Parathyroid adenoma (tissue), 2 donors: ENCODE data around the gene TBC1D5.

Experiments
- H2AFZ ChIP-seq: fragments of 300-600 bp; sonication (generic); one replicate; pipeline ENCODE4 v1.7.0; 2017; ENCODE audit warnings: antibody characterized with exemption, mild to moderate bottlenecking
- H3K27ac ChIP-seq: fragments of 300-600 bp; sonication (generic); one replicate; pipeline ENCODE4 v1.7.0; 2017
- H3K27me3 ChIP-seq: fragments of 300-600 bp; sonication (generic); one replicate; pipeline ENCODE4 v1.7.0; 2017; ENCODE audit warnings: low read length; ENCODE audit not compliant: control insufficient read depth, insufficient read depth
- H3K36me3 ChIP-seq: fragments of 300-600 bp; sonication (generic); one replicate; pipeline ENCODE4 v1.7.0; 2017; ENCODE audit warnings: low read length; ENCODE audit not compliant: control insufficient read depth, insufficient read depth
- H3K4me1 ChIP-seq: fragments of 300-600 bp; sonication (generic); one replicate; pipeline ENCODE4 v1.7.0; 2017; ENCODE audit warnings: control low read depth
- H3K4me2 ChIP-seq: fragments of 300-600 bp; sonication (generic); one replicate; pipeline ENCODE4 v1.7.0; 2017; ENCODE audit warnings: low read length
- H3K4me3 ChIP-seq: fragments of 300-600 bp; sonication (generic); one replicate; pipeline ENCODE4 v1.7.0; 2017; ENCODE audit warnings: low read depth, low read length
- H3K79me2 ChIP-seq: fragments of 300-600 bp; sonication (generic); one replicate; pipeline ENCODE4 v1.7.0; 2017; ENCODE audit warnings: control low read depth
- H3K9ac ChIP-seq: fragments of 300-600 bp; sonication (generic); one replicate; pipeline ENCODE4 v1.7.0; 2017; ENCODE audit warnings: mild to moderate bottlenecking
- H3K9me3 ChIP-seq: fragments of 300-600 bp; sonication (generic); one replicate; pipeline ENCODE4 v1.7.0; 2017; ENCODE audit warnings: low read length; ENCODE audit not compliant: control insufficient read depth
- CTCF ChIP-seq: fragments of 300-600 bp; sonication (generic); IDR thresholded peaks from one replicate; pipeline ENCODE4 v1.7.0; 2017; ENCODE audit warnings: antibody characterized with exemption, mild to moderate bottlenecking
- donor health status: primary hyperparathyroidism.

TBC1D5 gene

GRCh38 chr3:17336291-17336690 lies 406.1 kb downstream of the TBC1D5 start:
- TF ChIP-seq CTCF: no peak
- H3K4me3 ChIP-seq: no peak overlapping the region
- H3K27me3 ChIP-seq: no peaks in the 10 kb centered on the region
- H3K36me3 ChIP-seq: no peaks in the 10 kb centered on the region
- no peak overlapping the region for H3K27ac ChIP-seq
- no peak overlapping the region for H2AFZ ChIP-seq
- no peak overlapping the region for H3K4me2 ChIP-seq
- no peaks in the 10 kb centered on the region for H3K9me3 ChIP-seq
- no peak overlapping the region for H3K9ac ChIP-seq
- peaks cover 3% of the 10 kb centered on the region for H3K4me1 ChIP-seq
- H3K79me2 ChIP-seq: no peaks in the 10 kb centered on the region

- no peak overlapping the region for H3K4me2 ChIP-seq
- no peaks in the 10 kb centered on the region for H3K79me2 ChIP-seq
- TF ChIP-seq CTCF: no peak
- H3K9me3 ChIP-seq: no peaks in the 10 kb centered on the region
- no peaks in the 10 kb centered on the region for H3K27me3 ChIP-seq
- no peaks in the 10 kb centered on the region for H3K4me1 ChIP-seq
- H3K27ac ChIP-seq: no peak overlapping the region
- H3K9ac ChIP-seq: no peak overlapping the region
- H2AFZ ChIP-seq: no peak overlapping the region
- no peak overlapping the region for H3K4me3 ChIP-seq
- H3K36me3 ChIP-seq: no peaks in the 10 kb centered on the region
Measured at GRCh38 chr3:17333893-17334292, 408.5 kb downstream of the TBC1D5 start.

GRCh38 chr3:17333446-17333845 lies 409.0 kb downstream of the TBC1D5 start:
- Histone ChIP-seq H2AFZ (no peak overlapping the region), H3K27me3 (no peaks in the 10 kb centered on the region), H3K36me3 (no peaks in the 10 kb centered on the region), H3K4me2 (no peak overlapping the region), H3K4me3 (no peak overlapping the region), H3K79me2 (no peaks in the 10 kb centered on the region), H3K9ac (no peak overlapping the region), H3K4me1 (no peaks in the 10 kb centered on the region), H3K27ac (no peak overlapping the region), H3K9me3 (no peaks in the 10 kb centered on the region)
- no peak for TF ChIP-seq CTCF

- Histone ChIP-seq H3K36me3 (no peaks in the 10 kb centered on the region), H3K4me2 (no peak overlapping the region), H3K4me3 (no peak overlapping the region), H2AFZ (no peak overlapping the region), H3K27ac (no peak overlapping the region), H3K4me1 (no peaks in the 10 kb centered on the region), H3K79me2 (no peaks in the 10 kb centered on the region), H3K27me3 (no peaks in the 10 kb centered on the region), H3K9me3 (no peaks in the 10 kb centered on the region), H3K9ac (no peak overlapping the region)
- TF ChIP-seq CTCF: no peak
Measured at GRCh38 chr3:17330660-17331059, 411.8 kb downstream of the TBC1D5 start.

- Histone ChIP-seq H2AFZ (no peak overlapping the region), H3K9ac (no peak overlapping the region), H3K4me3 (no peak overlapping the region), H3K79me2 (no peaks in the 10 kb centered on the region), H3K27ac (no peak overlapping the region), H3K9me3 (no peaks in the 10 kb centered on the region), H3K36me3 (no peaks in the 10 kb centered on the region), H3K4me1 (no peaks in the 10 kb centered on the region), H3K4me2 (no peak overlapping the region), H3K27me3 (no peaks in the 10 kb centered on the region)
- TF ChIP-seq CTCF: no peak
Measured at GRCh38 chr3:17329927-17330326, 412.5 kb downstream of the TBC1D5 start.
